ENCODE measurements around the gene GORASP2.

The GORASP2 gene

GRCh38 chr2:170975943-170976270, 46.9 kb downstream of the GORASP2 start:
- no peak overlapping the region for H3K27ac ChIP-seq
- TF ChIP-seq, protein P1, sequence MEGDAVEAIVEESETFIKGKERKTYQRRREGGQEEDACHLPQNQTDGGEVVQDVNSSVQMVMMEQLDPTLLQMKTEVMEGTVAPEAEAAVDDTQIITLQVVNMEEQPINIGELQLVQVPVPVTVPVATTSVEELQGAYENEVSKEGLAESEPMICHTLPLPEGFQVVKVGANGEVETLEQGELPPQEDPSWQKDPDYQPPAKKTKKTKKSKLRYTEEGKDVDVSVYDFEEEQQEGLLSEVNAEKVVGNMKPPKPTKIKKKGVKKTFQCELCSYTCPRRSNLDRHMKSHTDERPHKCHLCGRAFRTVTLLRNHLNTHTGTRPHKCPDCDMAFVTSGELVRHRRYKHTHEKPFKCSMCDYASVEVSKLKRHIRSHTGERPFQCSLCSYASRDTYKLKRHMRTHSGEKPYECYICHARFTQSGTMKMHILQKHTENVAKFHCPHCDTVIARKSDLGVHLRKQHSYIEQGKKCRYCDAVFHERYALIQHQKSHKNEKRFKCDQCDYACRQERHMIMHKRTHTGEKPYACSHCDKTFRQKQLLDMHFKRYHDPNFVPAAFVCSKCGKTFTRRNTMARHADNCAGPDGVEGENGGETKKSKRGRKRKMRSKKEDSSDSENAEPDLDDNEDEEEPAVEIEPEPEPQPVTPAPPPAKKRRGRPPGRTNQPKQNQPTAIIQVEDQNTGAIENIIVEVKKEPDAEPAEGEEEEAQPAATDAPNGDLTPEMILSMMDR (IDR thresholded peaks at IDR 0.05): no peak
- no peak for DNase-seq (ENCODE audit: low spot score)
- no peak overlapping the region for H3K4me3 ChIP-seq

DNA sequence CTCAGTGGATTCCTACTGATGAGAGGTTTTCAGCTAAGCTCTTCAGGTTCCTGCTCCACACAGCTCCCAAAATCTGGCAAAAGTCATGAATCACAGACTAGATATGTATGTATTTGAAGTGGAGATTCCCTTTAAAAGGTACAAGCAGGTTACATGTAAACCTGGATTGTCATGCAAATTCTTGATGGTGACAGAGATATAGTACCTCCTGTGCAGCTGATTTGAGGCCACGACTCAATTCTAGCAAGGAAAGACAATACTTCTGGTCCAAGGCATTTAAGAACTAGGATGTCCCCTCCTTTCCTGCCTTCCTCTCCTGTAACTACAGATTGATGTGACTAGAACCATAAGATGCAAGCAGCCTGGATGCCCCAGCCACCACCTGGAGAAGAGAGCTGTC, 55.0 kb downstream of the GORASP2 start:
- TF ChIP-seq, protein P1 (IDR thresholded peaks at IDR 0.05): no peak

GRCh38 chr2:170985407-170985806, 56.4 kb downstream of the GORASP2 start:
- H3K27ac ChIP-seq: no peak overlapping the region
- TF ChIP-seq, protein P1 (IDR thresholded peaks at IDR 0.05): no peak
- no peak overlapping the region for H3K4me3 ChIP-seq
- DNase-seq (ENCODE audit: low spot score): no peak

More for the DNA sequence above, 55.0 kb downstream of the GORASP2 start:
- H3K4me3 ChIP-seq: no peak overlapping the region
- DNase-seq (ENCODE audit: low spot score): no peak
- H3K27ac ChIP-seq: no peak overlapping the region

DNA sequence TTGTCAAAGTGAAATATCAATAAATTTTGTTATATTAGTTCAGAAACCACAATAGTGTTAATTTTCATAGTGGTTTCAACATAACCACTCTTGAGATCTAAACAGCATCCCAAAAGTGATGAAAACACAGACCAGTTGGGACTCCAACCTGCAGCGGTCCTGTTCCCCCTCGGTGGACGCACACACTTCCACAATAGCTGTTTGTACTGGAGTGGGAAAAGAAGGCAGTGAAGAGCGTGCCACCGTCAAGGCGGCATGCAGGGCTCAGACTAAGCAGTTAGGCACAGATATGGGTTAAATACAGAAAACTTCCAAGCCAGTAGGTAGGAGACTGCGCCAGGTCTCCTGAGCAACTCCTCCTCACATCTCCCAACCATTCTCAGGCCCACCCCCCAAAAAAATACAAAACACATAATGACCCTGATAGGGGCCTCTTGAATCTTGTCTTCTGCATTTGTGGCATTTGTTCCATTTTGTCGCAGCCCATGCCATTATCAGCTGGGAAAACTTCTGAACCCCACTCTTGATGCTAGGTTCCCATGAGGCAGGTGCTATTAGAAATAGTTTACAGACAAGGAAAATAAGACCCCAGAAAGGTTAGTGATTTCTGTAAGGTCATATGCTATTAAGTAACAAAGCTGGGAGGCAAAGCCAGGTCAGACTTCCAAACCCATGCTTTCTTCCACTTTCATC, 57.7 kb downstream of the GORASP2 start:
- no peak overlapping the region for H3K4me3 ChIP-seq
- no peak overlapping the region for H3K27ac ChIP-seq
- TF ChIP-seq, protein P1 (IDR thresholded peaks at IDR 0.05): no peak
- no peak for DNase-seq (ENCODE audit: low spot score)

DNA sequence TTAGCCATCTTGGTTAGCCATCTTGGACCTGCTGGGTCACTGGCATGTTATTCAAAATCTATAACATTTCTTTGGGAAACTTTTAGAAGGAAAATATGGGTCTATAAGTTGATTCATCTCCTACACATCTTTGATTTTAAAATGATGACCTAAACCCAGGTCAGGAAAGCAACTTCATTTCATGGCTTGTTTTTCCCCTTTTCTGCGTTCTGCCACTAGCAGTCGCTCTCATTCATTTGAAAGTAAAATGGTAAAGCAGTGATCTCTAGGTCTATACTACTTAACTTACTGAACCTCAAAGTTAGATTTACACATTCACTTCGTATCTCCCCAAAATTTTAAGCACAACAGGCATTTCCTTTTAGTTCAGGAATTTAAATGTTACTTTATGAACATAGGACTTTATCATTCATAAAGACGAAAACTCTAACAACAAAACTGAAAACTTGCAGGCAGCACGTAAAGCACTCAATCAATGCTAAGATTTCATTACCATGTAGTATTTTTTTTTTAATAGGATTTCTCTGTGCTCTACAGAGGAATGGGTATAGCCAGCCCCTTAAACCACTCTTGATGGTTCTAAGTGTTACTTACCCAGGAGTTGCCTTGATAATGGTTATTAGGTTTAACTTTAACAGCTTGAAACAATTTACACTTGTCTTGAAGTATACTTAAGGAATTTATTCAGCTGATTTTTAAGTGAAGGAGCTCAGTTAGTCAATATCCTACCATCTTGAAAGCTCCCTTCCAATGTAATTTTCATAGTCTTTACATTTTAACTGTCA, 62.5 kb downstream of the GORASP2 start:
- TF ChIP-seq, protein P1 (IDR thresholded peaks at IDR 0.05): no peak

DNA sequence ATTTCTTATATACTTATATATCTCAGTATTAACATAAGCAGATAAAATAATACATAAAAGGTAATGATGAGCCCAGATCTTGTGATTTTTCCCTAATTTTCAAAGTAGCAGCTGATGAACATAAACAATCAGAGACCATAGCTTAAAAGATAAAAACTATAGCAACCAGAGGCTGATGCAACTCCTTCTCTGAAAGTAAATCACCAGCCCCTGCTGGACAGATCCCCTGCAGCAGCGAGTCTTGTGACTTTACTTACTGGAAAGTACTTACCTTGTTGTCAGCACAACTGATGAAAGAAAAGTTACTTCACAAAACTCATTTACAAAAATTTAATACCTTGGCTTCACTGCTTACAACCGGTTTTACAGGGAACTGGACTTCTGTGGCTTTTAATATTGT, 67.3 kb downstream of the GORASP2 start:
- Histone ChIP-seq H3K4me3 (no peak overlapping the region), H3K27ac (no peak overlapping the region)
- TF ChIP-seq, protein P1 (IDR thresholded peaks at IDR 0.05): no peak
- no peak for DNase-seq (ENCODE audit: low spot score)

More for the DNA sequence above, 62.5 kb downstream of the GORASP2 start:
- no peak for DNase-seq (ENCODE audit: low spot score)
- H3K4me3 ChIP-seq: no peak overlapping the region
- H3K27ac ChIP-seq: no peak overlapping the region

Data from coronary artery (tissue), 2 donors.